Measurements from ENCODE around the gene HTATIP2. TPM values are rescaled to one million over a fixed set of nuclear protein-coding genes. Genes with fewer than 3 reads are reported as not detected.

HTATIP2 gene
- total RNA-seq, 6 experiments from 2014 or later = 63.0 to 152 (median 83.3) TPM

DNA sequence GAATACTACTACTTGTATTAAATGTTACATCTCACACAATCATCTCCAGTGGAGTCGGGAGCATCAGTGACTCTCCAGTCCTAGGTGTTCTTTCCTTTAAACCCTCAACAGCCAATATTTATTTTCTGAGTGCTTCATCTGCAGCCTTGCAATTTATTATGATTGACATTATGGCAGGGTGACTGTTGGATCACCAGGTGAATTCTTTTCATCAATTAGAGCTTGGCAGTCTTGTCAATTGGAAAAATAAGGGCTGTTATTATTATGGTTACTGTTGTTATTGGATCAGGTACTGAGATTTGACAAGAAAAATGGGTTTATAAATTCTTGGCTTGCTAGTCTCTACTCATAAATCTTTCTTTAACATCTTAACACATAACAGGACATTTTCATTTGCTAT lies 27.5 kb upstream of the HTATIP2 start:
- TF ChIP-seq POLR2A (IDR thresholded peaks at IDR 0.05) = no peak
- TF ChIP-seq, protein P1, sequence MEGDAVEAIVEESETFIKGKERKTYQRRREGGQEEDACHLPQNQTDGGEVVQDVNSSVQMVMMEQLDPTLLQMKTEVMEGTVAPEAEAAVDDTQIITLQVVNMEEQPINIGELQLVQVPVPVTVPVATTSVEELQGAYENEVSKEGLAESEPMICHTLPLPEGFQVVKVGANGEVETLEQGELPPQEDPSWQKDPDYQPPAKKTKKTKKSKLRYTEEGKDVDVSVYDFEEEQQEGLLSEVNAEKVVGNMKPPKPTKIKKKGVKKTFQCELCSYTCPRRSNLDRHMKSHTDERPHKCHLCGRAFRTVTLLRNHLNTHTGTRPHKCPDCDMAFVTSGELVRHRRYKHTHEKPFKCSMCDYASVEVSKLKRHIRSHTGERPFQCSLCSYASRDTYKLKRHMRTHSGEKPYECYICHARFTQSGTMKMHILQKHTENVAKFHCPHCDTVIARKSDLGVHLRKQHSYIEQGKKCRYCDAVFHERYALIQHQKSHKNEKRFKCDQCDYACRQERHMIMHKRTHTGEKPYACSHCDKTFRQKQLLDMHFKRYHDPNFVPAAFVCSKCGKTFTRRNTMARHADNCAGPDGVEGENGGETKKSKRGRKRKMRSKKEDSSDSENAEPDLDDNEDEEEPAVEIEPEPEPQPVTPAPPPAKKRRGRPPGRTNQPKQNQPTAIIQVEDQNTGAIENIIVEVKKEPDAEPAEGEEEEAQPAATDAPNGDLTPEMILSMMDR (IDR thresholded peaks at IDR 0.05) = no peak
- 71% methylated on average over 1 of the region's 1 CpG for WGBS (ENCODE audit: insufficient coverage, low coverage, low lambda C conversion rate, missing lambda C conversion rate)
- H3K36me3 ChIP-seq = no peaks in the 10 kb centered on the region
- no peak overlapping the region for H3K27ac ChIP-seq
- no peak for ATAC-seq
- H3K27me3 ChIP-seq = peaks cover 0 to 8% of the 10 kb centered on the region in 2 donors
- H3K4me1 ChIP-seq = no peaks in the 10 kb centered on the region
- DNase-seq = no peak
- intact Hi-C loops (cut with DNase I) = no loop called here
- H3K4me3 ChIP-seq = no peak overlapping the region
- no peaks in the 10 kb centered on the region for H3K9me3 ChIP-seq

DNA sequence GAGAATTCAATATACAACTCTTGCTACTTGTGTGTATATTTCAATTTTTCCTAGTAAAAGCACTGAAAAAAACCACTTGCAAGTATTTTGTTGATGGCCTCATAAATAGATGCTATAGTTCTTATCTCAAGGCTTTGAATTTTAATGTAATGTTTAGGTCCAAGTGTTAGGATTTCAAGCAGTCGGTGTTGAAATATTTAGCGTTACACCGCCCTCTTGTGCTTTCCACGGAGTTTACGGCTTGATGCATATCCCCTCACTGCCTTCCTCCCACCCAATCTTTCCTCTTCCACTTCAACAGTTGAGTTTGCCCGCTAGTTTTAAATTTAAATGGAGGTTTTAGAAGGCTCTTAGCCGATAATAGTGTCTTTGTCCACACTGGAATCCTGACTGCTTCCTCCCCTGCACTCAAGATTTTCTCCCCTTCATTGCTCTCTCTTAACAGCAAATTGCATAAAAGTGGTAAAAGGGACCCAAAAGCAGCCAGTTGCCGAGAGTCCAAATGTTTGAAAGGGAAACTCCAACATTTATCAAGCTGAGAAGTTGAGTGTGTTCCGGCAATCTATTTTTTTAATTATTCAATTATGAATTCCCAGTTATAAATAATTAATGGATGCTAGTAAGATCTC lies 25.9 kb upstream of the HTATIP2 start:
- intact Hi-C loops (cut with DNase I) = no loop called here
- Histone ChIP-seq H3K36me3 (no peaks in the 10 kb centered on the region), H3K27me3 (peaks cover 0 to 12% of the 10 kb centered on the region in 2 donors), H3K9me3 (no peaks in the 10 kb centered on the region), H3K4me3 (no peak overlapping the region), H3K4me1 (no peaks in the 10 kb centered on the region), H3K27ac (no peak overlapping the region)
- DNase-seq (no peak), ATAC-seq (peak in 2 of 4 donors; percentile 31 to 38)
- 17% methylated on average over 9 of the region's 9 CpGs for WGBS (ENCODE audit: insufficient coverage, low coverage, low lambda C conversion rate, missing lambda C conversion rate)
- TF ChIP-seq, protein P1 (IDR thresholded peaks at IDR 0.05) = peak in 3 of 4 donors; percentile 12 to 29 (median 24)
- TF ChIP-seq POLR2A (IDR thresholded peaks at IDR 0.05) = no peak

DNA sequence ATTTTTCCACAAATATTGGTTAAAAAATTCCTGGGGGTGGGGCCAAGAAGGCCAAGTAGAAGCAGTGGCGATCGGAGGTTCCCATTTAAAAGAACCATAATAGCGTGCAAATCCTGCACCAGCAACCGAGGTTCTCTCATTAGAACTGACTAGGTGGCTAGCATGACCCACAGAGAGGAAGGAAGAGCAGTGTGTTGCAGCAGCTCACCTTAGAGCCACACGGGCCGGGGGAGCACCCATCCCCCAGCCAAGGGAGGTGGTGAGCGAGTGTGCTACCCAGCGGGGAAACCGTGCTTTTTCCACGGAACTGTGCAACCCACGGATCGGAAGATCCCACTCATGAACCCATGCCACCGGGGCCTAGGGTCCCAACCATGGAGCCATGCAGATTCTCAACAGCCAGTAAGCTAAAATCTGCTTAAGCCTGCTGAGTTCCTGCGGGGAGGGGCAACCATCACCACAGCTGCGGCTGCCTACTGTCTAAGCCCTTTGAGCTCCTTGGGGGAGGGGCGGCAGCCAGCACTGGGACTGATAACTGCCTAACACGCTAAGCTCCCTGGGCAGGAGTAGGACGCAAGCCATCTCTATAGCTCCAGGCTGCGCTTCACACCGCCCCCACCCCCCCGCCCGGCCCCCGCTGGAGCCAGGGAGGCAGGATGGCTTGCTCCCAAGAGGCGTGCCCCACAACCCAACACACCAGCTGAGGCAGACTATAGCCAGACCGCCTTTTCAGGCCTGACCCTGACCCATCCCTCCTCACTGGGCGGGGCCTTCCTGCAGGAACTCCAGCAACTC lies 21.0 kb upstream of the HTATIP2 start:
- TF ChIP-seq, protein P1 (IDR thresholded peaks at IDR 0.05) = no peak
- no peak for TF ChIP-seq POLR2A (IDR thresholded peaks at IDR 0.05)
- WGBS (ENCODE audit: insufficient coverage, low coverage, low lambda C conversion rate, missing lambda C conversion rate) = 37% methylated on average over 12 of the region's 26 CpGs
- no peak overlapping the region for H3K27ac ChIP-seq
- ATAC-seq = no peak
- H3K4me3 ChIP-seq = no peak overlapping the region
- H3K27me3 ChIP-seq = peaks cover 0 to 10% of the 10 kb centered on the region in 2 donors
- DNase-seq = no peak
- intact Hi-C loops (cut with DNase I) = no loop called here
- no peaks in the 10 kb centered on the region for H3K36me3 ChIP-seq
- no peaks in the 10 kb centered on the region for H3K4me1 ChIP-seq
- H3K9me3 ChIP-seq = no peaks in the 10 kb centered on the region

DNA sequence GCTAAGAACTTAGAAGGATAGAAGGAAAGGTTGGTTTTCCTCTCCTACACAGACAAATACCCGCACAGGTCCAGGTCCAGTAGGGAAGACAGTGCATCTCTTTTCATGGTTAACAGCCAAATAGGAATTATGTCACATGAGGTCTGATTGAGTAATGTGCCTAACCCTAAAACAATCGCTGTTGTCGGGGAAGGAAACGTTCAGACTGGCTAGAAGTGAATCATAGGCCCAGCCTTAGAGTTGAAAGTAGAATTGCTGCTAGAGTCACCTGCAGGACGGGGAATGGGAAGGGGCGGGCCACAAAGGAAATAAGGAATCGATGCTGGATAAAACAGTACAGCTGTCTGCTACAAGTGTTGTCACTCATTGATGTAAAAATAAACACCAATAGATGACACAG lies 12.4 kb upstream of the HTATIP2 start:
- 66% methylated on average over 7 of the region's 7 CpGs for WGBS (ENCODE audit: insufficient coverage, low coverage, low lambda C conversion rate, missing lambda C conversion rate)
- no peak for TF ChIP-seq POLR2A (IDR thresholded peaks at IDR 0.05)
- TF ChIP-seq, protein P1 (IDR thresholded peaks at IDR 0.05) = no peak
- H3K27me3 ChIP-seq = no peaks in the 10 kb centered on the region
- H3K4me3 ChIP-seq = no peak overlapping the region
- intact Hi-C loops (cut with DNase I) = loop anchor here in 1 of 2 donors (10.0 kb wide), 1 partner anchor 226 kb away; no protein-coding TSS in a partner anchor
- no peaks in the 10 kb centered on the region for H3K9me3 ChIP-seq
- ATAC-seq = no peak
- no peak overlapping the region for H3K27ac ChIP-seq
- DNase-seq = no peak
- peaks cover 0 to 8% (median 0%) of the 10 kb centered on the region in 4 donors for H3K4me1 ChIP-seq
- H3K36me3 ChIP-seq = no peaks in the 10 kb centered on the region

All from right lobe of liver (tissue), 6 donors.